Measurements from ENCODE around the gene PTRHD1. TPM values are rescaled to one million over a fixed set of nuclear protein-coding genes. Genes with fewer than 3 reads are reported as not detected.
"Not testable (repeated sequence)": the region's sequence is repeated elsewhere in the genome, so short reads cannot be mapped to it uniquely, and the experiment has no call there.

PTRHD1 gene
- total RNA-seq, 2 donors from 2014 or later, result 5.4 to 9.7 TPM

DNA sequence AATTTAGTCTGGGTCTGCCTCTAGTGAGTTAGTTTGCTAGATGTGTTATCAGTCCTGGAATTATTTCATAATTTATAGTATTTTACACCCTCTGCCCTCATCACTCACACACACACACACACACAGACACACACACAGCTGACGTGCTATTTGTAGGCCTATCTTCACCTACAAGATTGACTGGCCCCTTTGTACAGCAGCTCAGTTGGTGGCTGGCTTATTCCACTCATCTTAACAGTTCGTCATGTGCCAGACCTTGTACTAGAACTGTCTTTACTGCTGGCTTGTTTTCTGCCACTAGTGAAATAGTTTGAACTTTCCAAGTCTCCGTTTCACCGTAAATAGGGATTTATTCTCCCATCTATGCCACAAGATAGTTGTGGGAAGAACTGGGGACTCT, 21.3 kb upstream of the PTRHD1 start:
- DNase-seq (ENCODE audit: low spot score) (no peak), ATAC-seq (ENCODE audit: insufficient number of reproducible peaks, low FRiP score, low read depth) (no peak)
- Histone ChIP-seq H3K4me1 (ENCODE audit: control insufficient read depth in 1 of 2, low read depth in 2 of 2) (no peaks in the 10 kb centered on the region), H3K9me3 (no peaks in the 10 kb centered on the region), H3K27ac (no peak overlapping the region), H3K36me3 (no peaks in the 10 kb centered on the region), H3K27me3 (replicated peaks; ENCODE audit: insufficient read depth) (no peaks in the 10 kb centered on the region), H3K4me3 (no peak overlapping the region)
- TF ChIP-seq, protein P1, sequence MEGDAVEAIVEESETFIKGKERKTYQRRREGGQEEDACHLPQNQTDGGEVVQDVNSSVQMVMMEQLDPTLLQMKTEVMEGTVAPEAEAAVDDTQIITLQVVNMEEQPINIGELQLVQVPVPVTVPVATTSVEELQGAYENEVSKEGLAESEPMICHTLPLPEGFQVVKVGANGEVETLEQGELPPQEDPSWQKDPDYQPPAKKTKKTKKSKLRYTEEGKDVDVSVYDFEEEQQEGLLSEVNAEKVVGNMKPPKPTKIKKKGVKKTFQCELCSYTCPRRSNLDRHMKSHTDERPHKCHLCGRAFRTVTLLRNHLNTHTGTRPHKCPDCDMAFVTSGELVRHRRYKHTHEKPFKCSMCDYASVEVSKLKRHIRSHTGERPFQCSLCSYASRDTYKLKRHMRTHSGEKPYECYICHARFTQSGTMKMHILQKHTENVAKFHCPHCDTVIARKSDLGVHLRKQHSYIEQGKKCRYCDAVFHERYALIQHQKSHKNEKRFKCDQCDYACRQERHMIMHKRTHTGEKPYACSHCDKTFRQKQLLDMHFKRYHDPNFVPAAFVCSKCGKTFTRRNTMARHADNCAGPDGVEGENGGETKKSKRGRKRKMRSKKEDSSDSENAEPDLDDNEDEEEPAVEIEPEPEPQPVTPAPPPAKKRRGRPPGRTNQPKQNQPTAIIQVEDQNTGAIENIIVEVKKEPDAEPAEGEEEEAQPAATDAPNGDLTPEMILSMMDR (IDR thresholded peaks at IDR 0.05), result no peak

DNA sequence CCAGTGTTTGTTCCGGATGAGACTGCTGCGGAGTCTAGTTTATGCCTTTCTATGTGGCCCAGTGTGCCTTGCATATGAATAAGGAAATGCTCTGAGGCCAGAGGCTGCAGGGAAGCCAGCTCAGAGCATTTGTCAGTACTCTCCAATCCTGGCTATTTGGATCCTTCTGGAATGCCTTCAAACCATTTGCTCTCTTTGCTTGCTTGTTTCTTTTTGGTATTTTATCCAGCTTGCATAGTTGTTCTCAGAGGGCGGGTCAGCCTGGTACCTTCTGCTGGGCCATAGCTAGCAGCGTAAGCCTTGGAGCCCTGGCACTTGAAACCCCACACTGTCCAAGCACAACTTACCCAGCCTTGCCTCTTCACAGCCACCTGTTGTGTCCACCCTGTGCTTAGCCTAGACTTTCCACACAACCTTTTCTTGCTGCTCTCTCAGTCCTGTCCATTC, 20.5 kb upstream of the PTRHD1 start:
- no peak for DNase-seq (ENCODE audit: low spot score)
- TF ChIP-seq, protein P1 (IDR thresholded peaks at IDR 0.05), result no peak
- no peaks in the 10 kb centered on the region for H3K27me3 ChIP-seq (replicated peaks; ENCODE audit: insufficient read depth)
- H3K4me3 ChIP-seq, result no peak overlapping the region
- ATAC-seq (ENCODE audit: insufficient number of reproducible peaks, low FRiP score, low read depth), result no peak
- no peaks in the 10 kb centered on the region for H3K36me3 ChIP-seq
- no peaks in the 10 kb centered on the region for H3K9me3 ChIP-seq
- H3K27ac ChIP-seq, result no peak overlapping the region
- no peaks in the 10 kb centered on the region for H3K4me1 ChIP-seq (ENCODE audit: control insufficient read depth in 1 of 2, low read depth in 2 of 2)

DNA sequence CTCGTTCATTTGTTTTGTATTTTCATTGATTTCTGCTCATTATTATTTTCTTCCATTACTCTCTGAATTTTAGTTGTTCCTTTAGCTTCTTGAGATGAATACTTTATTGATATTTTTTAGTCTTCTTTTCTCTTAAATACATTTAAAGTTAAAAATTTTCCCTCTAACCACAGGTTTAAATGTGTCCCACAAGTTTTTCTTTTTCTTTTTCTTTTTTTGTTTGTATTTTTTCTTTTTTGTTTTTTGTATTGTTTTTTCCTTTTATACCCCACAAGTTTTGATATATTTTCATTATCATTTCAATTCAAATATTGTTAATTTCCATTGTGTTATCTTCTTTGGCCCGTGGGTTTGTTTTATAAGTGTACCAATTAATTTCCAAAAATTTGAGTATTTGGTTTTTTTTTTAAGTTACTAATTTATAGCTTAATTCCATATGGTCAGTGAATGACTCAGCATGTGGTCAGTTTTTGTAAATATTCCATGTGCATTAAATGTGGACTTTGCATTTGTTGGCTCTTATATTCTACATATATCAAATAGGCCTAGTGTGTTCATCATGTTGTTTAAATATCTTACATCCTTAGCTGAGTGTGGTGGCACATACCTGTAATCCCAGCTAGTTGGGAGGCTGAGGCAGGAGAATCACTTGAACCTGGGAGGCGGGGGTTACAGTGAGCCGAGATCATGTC, 16.3 kb upstream of the PTRHD1 start:
- TF ChIP-seq, protein P1 (IDR thresholded peaks at IDR 0.05), result no peak
- Histone ChIP-seq H3K4me1 (ENCODE audit: control insufficient read depth in 1 of 2, low read depth in 2 of 2) (no peaks in the 10 kb centered on the region), H3K36me3 (no peaks in the 10 kb centered on the region), H3K27ac (no peak overlapping the region), H3K9me3 (peaks cover 5% of the 10 kb centered on the region), H3K27me3 (replicated peaks; ENCODE audit: insufficient read depth) (no peaks in the 10 kb centered on the region), H3K4me3 (no peak overlapping the region)
- ATAC-seq (ENCODE audit: insufficient number of reproducible peaks, low FRiP score, low read depth) (no peak), DNase-seq (ENCODE audit: low spot score) (no peak)

DNA sequence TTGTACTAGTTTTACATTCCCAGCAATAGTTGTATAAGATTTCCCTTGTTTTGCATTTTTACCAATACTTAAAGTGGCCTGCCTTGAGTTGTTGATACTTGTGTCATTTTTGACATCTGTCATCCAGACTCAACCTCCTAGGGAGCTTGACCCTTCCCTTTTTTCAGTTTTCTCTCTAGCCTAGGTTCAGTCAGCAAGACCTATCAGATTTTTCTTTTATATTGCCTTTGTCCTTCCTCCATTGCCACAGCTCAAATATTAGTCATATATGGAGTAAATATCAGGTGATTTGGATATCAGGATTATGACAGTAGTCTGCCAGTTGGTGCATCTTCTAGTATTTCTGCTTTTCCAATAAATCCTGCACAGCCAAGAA, 13.5 kb upstream of the PTRHD1 start:
- ATAC-seq (ENCODE audit: insufficient number of reproducible peaks, low FRiP score, low read depth), result no peak
- TF ChIP-seq, protein P1 (IDR thresholded peaks at IDR 0.05), result no peak
- no peak overlapping the region for H3K4me3 ChIP-seq

DNA sequence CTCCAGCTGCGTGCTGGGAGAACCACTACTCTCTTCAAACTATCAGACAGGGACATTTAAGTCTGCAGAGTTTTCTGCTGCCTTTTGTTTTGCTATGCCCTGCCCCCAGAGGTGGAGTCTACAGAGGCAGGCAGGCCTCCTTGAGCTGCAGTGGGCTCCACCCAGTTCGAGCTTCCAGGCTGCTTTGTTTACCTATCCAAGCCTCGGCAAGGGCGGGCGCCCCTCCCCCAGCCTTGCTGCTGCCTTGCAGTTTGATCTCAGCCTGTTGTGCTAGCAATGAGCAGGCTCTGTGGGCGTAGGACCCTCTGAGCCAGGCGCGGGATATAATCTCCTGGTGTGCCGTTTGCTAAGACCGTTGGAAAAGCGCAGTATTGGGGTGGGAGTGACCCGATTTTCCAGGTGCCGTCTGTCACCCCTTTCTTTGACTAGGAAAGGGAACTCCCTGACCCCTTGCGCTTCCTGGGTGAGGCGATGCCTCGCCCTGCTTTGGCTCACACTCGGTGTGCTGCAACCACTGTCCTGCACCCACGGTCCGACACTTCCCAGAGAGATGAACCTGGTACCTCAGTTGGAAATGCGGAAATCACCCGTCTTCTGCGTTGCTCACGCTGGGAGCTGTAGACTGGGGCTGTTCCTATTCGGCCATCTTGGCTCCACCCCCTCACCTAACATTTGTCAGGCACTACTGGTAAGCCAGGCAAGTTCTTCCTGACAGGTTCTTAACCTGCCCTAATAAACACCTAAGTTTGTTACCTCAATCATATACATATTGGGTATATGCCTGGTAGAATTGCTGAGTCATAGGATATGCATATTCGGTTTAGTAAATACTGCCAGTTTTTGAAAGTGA, 12.8 kb upstream of the PTRHD1 start:
- not testable (repeated sequence) for ATAC-seq (ENCODE audit: insufficient number of reproducible peaks, low FRiP score, low read depth); DNase-seq (ENCODE audit: low spot score); H3K9me3 ChIP-seq; H3K4me3 ChIP-seq; H3K27me3 ChIP-seq (replicated peaks; ENCODE audit: insufficient read depth); H3K27ac ChIP-seq; H3K4me1 ChIP-seq (ENCODE audit: control insufficient read depth in 1 of 2, low read depth in 2 of 2); H3K36me3 ChIP-seq

More for the DNA sequence above, 13.5 kb upstream of the PTRHD1 start:
- no peak for DNase-seq (ENCODE audit: low spot score)
- Histone ChIP-seq H3K27ac (no peak overlapping the region), H3K36me3 (no peaks in the 10 kb centered on the region), H3K27me3 (replicated peaks; ENCODE audit: insufficient read depth) (no peaks in the 10 kb centered on the region), H3K4me1 (ENCODE audit: control insufficient read depth in 1 of 2, low read depth in 2 of 2) (no peaks in the 10 kb centered on the region), H3K9me3 (peaks cover 5% of the 10 kb centered on the region)

DNA sequence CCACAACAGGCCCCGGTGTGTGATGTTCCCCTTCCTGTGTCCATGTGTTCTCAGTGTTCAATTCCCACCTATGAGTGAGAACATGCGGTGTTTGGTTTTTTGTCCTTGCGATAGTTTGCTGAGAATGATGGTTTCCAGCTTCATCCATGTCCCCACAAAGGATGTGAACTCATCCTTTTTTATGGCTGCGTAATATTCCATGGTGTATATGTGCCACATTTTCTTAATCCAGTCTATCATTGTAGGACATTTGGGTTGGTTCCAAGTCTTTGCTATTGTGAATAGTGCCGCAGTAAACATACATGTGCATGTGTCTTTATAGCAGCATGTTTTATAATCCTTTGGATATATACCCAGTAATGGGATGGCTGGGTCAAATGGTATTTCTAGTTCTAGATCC, 7.3 kb upstream of the PTRHD1 start:
- not testable (repeated sequence) for H3K27me3 ChIP-seq (replicated peaks; ENCODE audit: insufficient read depth); H3K9me3 ChIP-seq; H3K4me3 ChIP-seq; ATAC-seq (ENCODE audit: insufficient number of reproducible peaks, low FRiP score, low read depth); H3K27ac ChIP-seq; H3K36me3 ChIP-seq; DNase-seq (ENCODE audit: low spot score); H3K4me1 ChIP-seq (ENCODE audit: control insufficient read depth in 1 of 2, low read depth in 2 of 2)
